ENCODE results near the gene CREB5. TPM values are rescaled to one million over a fixed set of nuclear protein-coding genes. Genes with fewer than 3 reads are reported as not detected.

Gene CREB5
- total RNA-seq, 1 experiment from 2014 or later: 1.3 TPM

- no peak for DNase-seq (ENCODE audit: low spot score)
- ChIA-PET POLR2A (no interaction called here), CTCF (interaction anchor here (0.9 kb wide), 1 partner anchor 110 kb away, joined by 3 read pairs; no protein-coding TSS in a partner anchor)
- TF ChIP-seq RORB (CRISPR knock-in tag; IDR thresholded peaks at IDR 0.05): no peak
- TF ChIP-seq JAZF1 (CRISPR knock-in tag; IDR thresholded peaks at IDR 0.05): no peak
- no peak for TF ChIP-seq ERG (CRISPR knock-in tag; IDR thresholded peaks at IDR 0.05)
- TF ChIP-seq GTF2I (CRISPR knock-in tag; conservative IDR thresholded peaks at IDR 0.05): no peak
- TF ChIP-seq NR1H2 (CRISPR knock-in tag; IDR thresholded peaks at IDR 0.05): no peak
- no peak for TF ChIP-seq RELA (CRISPR knock-in tag; IDR thresholded peaks at IDR 0.05; ENCODE audit: borderline replicate concordance)
- no peak for TF ChIP-seq PRRX2 (CRISPR knock-in tag; IDR thresholded peaks at IDR 0.05)
- no peak for TF ChIP-seq AFF4 (CRISPR knock-in tag; IDR thresholded peaks at IDR 0.05; ENCODE audit: borderline replicate concordance)
- TF ChIP-seq SOX15 (CRISPR knock-in tag; IDR thresholded peaks at IDR 0.05): no peak
- TF ChIP-seq MAX (CRISPR knock-in tag; IDR thresholded peaks at IDR 0.05): no peak
- no peak for TF ChIP-seq USF2 (CRISPR knock-in tag; IDR thresholded peaks at IDR 0.05)
- no peak for TF ChIP-seq E2F4 (CRISPR knock-in tag; IDR thresholded peaks at IDR 0.05; ENCODE audit: borderline replicate concordance, low read depth)
- no peak for TF ChIP-seq PREB (CRISPR knock-in tag; IDR thresholded peaks at IDR 0.05; ENCODE audit: borderline replicate concordance)
- TF ChIP-seq MLX (CRISPR knock-in tag; IDR thresholded peaks at IDR 0.05): no peak
- no peak for TF ChIP-seq ZNF416 (CRISPR knock-in tag; IDR thresholded peaks at IDR 0.05)
- no peak for TF ChIP-seq CDX4 (CRISPR knock-in tag; IDR thresholded peaks at IDR 0.05; ENCODE audit: borderline replicate concordance)
- TF ChIP-seq ZSCAN18 (CRISPR knock-in tag; IDR thresholded peaks at IDR 0.05): no peak
- no peak for TF ChIP-seq CTCF (IDR thresholded peaks at IDR 0.05)
- TF ChIP-seq USF1 (CRISPR knock-in tag; IDR thresholded peaks at IDR 0.05): no peak
- no peak for TF ChIP-seq MXD4 (CRISPR knock-in tag; IDR thresholded peaks at IDR 0.05; ENCODE audit: borderline replicate concordance)
- no peaks in the 10 kb centered on the region for H3K27me3 Mint-ChIP-seq (ENCODE audit: low read depth)
- H3K36me3 Mint-ChIP-seq: no peaks in the 10 kb centered on the region
- H3K4me3 Mint-ChIP-seq: no peak overlapping the region
- no peaks in the 10 kb centered on the region for H3K4me1 Mint-ChIP-seq
- no peaks in the 10 kb centered on the region for H3K9me3 Mint-ChIP-seq
- ATAC-seq: no peak
- no peak overlapping the region for H3K27ac Mint-ChIP-seq
These were observed 92.7 kb downstream of the CREB5 start for GRCh38 chr7:28505014-28505413.
